Stimulated activated CD4-positive, alpha-beta T cell treated with anti-CD3 and anti-CD28 coated beads, TNF-alpha, amount 100 ng/mL, for 1 hour (primary cell): ENCODE results near the gene SCYGR6.
"Not testable (repeated sequence)": the region's sequence is repeated elsewhere in the genome, so short reads cannot be mapped to it uniquely, and the experiment has no call there.

Experiments
- DNase-seq, 3 donors: peaks; one replicate each; pipeline ENCODE4 v3.0.0-alpha.2; 2020; ENCODE audit warnings: low read depth in 3 of 3, low spot score in 1 of 3

The SCYGR6 gene

GRCh38 chr2:227724394-227725039 is at the start of gene SCYGR6:
TSS of gene SCYGR6 (minus strand) at chr2:227724757. CDS start at chr2:227724757, 0 bp downstream.
- DNase-seq, result no peak

- DNase-seq, result no peak
These were observed 49.6 kb upstream of the SCYGR6 start for GRCh38 chr2:227774011-227774624.

- no peak for DNase-seq
These were observed 48.4 kb upstream of the SCYGR6 start for GRCh38 chr2:227772932-227773331.

- DNase-seq, result no peak
These were observed 47.7 kb upstream of the SCYGR6 start for GRCh38 chr2:227772197-227772661.

GRCh38 chr2:227767830-227768229 is 43.3 kb upstream of the SCYGR6 start:
- DNase-seq, result no peak

GRCh38 chr2:227766373-227766883 is 41.9 kb upstream of the SCYGR6 start:
- peak in 2 of 3 donors; percentile 5 to 49 for DNase-seq

GRCh38 chr2:227765788-227766372 is 41.3 kb upstream of the SCYGR6 start:
- no peak for DNase-seq

GRCh38 chr2:227761740-227762476 is 37.4 kb upstream of the SCYGR6 start:
- no peak for DNase-seq

- no peak for DNase-seq
These were observed 35.0 kb upstream of the SCYGR6 start for GRCh38 chr2:227759411-227760118.

GRCh38 chr2:227756261-227756660 is 31.7 kb upstream of the SCYGR6 start:
- not testable (repeated sequence) for DNase-seq

GRCh38 chr2:227748079-227748478 is 23.5 kb upstream of the SCYGR6 start:
- DNase-seq, result no peak

- no peak for DNase-seq
These were observed 21.0 kb upstream of the SCYGR6 start, which contains the start of gene SCYGR8 for GRCh38 chr2:227745594-227745993. TSS of gene SCYGR8 (plus strand) at chr2:227745894. CDS start at chr2:227745894, 0 bp downstream.

GRCh38 chr2:227740705-227741104 is 16.1 kb upstream of the SCYGR6 start:
- not testable (repeated sequence) for DNase-seq

GRCh38 chr2:227739351-227739750 is 14.8 kb upstream of the SCYGR6 start:
- no peak for DNase-seq

GRCh38 chr2:227728035-227728434 is 3.5 kb upstream of the SCYGR6 start, which contains the start of gene SCYGR7:
TSS of gene SCYGR7 (plus strand) at chr2:227728335. CDS start at chr2:227728335, 0 bp downstream.
- DNase-seq, result no peak

GRCh38 chr2:227722821-227723220 is 1.7 kb downstream of the SCYGR6 start:
- not testable (repeated sequence) for DNase-seq

- no peak for DNase-seq
These were observed 3.9 kb downstream of the SCYGR6 start for GRCh38 chr2:227720680-227721079.

- DNase-seq, result no peak
These were observed 4.9 kb downstream of the SCYGR6 start for GRCh38 chr2:227719641-227720040.

GRCh38 chr2:227717687-227718567 is 6.6 kb downstream of the SCYGR6 start, which contains the start of gene SLC19A3:
TSS of gene SLC19A3 (minus strand) at chr2:227718028. CDS start at chr2:227702318, 15,710 bp downstream.
- no peak for DNase-seq
